PC-3 (cell line): ENCODE results near the gene FGFRL1. TPM values are rescaled to one million over a fixed set of nuclear protein-coding genes. Genes with fewer than 3 reads are reported as not detected.

ENCODE experiments used
- ATAC-seq: fragments of 200-7000 bp; cut with Tn5 transposase; 2 replicates; pipeline ENCODE4 v1.9.1; 2020; ENCODE audit warnings: mild to moderate bottlenecking, moderate library complexity
- BruUV-seq: library from RNA; stranded (reverse); fragments of 400-500 nt; replicated peaks from 2 replicates; lab custom pipeline; 2021; lab: Mats Ljungman, UMichigan
- CTCF ChIA-PET: fragments of 300-600 bp; sonication (Branson Sonifier 250); formaldehyde crosslinking; loops from one replicate; lab custom pipeline; 2022; ENCODE audit warnings: antibody characterized with exemption; lab: Charles Lee
- POLR2A ChIA-PET: fragments of 300-600 bp; sonication (Branson Sonifier 250); formaldehyde crosslinking; loops from one replicate; lab custom pipeline; 2022; ENCODE audit warnings: antibody characterized with exemption; ENCODE audit not compliant: unreplicated experiment; lab: Charles Lee
- DNase-seq: peaks from one replicate; pipeline ENCODE4 v3.0.0-alpha.2; 2015
- H2AFZ ChIP-seq: fragments of 300-600 bp; sonication (generic); 2 replicates; pipeline ENCODE4 v1.6.0; 2016; ENCODE audit warnings: antibody characterized with exemption, low read length
- H3F3A ChIP-seq: fragments of 300-600 bp; sonication (generic); one replicate; pipeline ENCODE4 v1.6.0; 2017; ENCODE audit warnings: antibody characterized with exemption, low read length, control low read depth, mild to moderate bottlenecking; ENCODE audit not compliant: unreplicated experiment
- H3K27ac ChIP-seq: fragments of 300-600 bp; sonication (generic); 2 replicates; pipeline ENCODE4 v1.5.1; 2016; ENCODE audit warnings: mild to moderate bottlenecking, low read length
- H3K27me3 ChIP-seq: fragments of 300-600 bp; sonication (generic); 2 replicates; pipeline ENCODE4 v1.6.1; 2016; ENCODE audit warnings: low read length, mixed read lengths
- H3K36me3 ChIP-seq: fragments of 300-600 bp; sonication (generic); 2 replicates; pipeline ENCODE4 v1.6.1; 2016; ENCODE audit warnings: low read depth, mixed run types, low read length, mixed read lengths
- H3K4me1 ChIP-seq: fragments of 300-600 bp; sonication (generic); 2 replicates; pipeline ENCODE4 v1.5.1; 2016; ENCODE audit warnings: low read length; ENCODE audit not compliant: insufficient read depth
- H3K4me2 ChIP-seq: fragments of 300-600 bp; sonication (generic); 2 replicates; pipeline ENCODE4 v1.6.0; 2016; ENCODE audit warnings: low read length
- H3K4me3 ChIP-seq: fragments of 300-600 bp; sonication (generic); 2 replicates; pipeline ENCODE4 v1.5.1; 2016; ENCODE audit warnings: mild to moderate bottlenecking, low read length, mixed read lengths
- H3K79me2 ChIP-seq: fragments of 300-600 bp; sonication (generic); 2 replicates; pipeline ENCODE4 v1.6.1; 2017; ENCODE audit warnings: low read length, mixed read lengths
- H3K9ac ChIP-seq: fragments of 300-600 bp; sonication (generic); 2 replicates; pipeline ENCODE4 v1.6.0; 2016; ENCODE audit warnings: mild to moderate bottlenecking, low read length
- H3K9me2 ChIP-seq: fragments of 300-600 bp; sonication (generic); replicated peaks from 2 replicates; pipeline ENCODE4 v1.6.1; 2016; ENCODE audit warnings: mixed run types, low read length, mixed read lengths
- H3K9me3 ChIP-seq: fragments of 300-600 bp; sonication (generic); 2 replicates; pipeline ENCODE4 v1.6.1; 2016; ENCODE audit warnings: low read length, mixed read lengths
- H4K20me1 ChIP-seq: fragments of 300-600 bp; sonication (generic); 2 replicates; pipeline ENCODE4 v1.6.1; 2016; ENCODE audit warnings: low read length, mixed read lengths
- EZH2 ChIP-seq: fragments of 300-600 bp; sonication (generic); IDR thresholded peaks from one replicate; pipeline ENCODE4 v1.6.1; 2017; ENCODE audit warnings: antibody characterized with exemption, mild to moderate bottlenecking, low read length; ENCODE audit not compliant: unreplicated experiment
- EZH2phosphoT487 ChIP-seq: fragments of 300-600 bp; sonication (generic); IDR thresholded peaks from 2 replicates; pipeline ENCODE4 v1.6.1; 2018; ENCODE audit warnings: mild to moderate bottlenecking, antibody characterized with exemption, low read length, borderline replicate concordance
- intact Hi-C: fragments of 100-400 bp; cut with micrococcal nuclease; formaldehyde crosslinking; loops from 2 replicates; pipeline ENCODE4 v1.9.0; 2023
- total RNA-seq: library from RNA; depleted of rRNA; stranded (reverse); fragments of >200 nt; gene quantifications from 2 replicates; pipeline ENCODE4 v1.2.3, GENCODE V29; 2014
- TF ChIP-seq, protein P1 (sequence below): fragments of 300-600 bp; sonication (generic); conservative IDR thresholded peaks from 2 replicates; pipeline ENCODE4 v1.5.1; 2017; ENCODE audit warnings: antibody characterized with exemption, low read depth, mild to moderate bottlenecking, low read length

The FGFRL1 gene
- total RNA-seq, 1 experiment from 2014 or later, result 31.2 TPM

- Histone ChIP-seq H3K4me1 (peaks cover 35% of the 10 kb centered on the region), H3K4me2 (peak overlapping the region; percentile 53), H3K9me3 (no peaks in the 10 kb centered on the region), H2AFZ (peak overlapping the region; percentile 27), H3K4me3 (no peak overlapping the region; the same call in 1 of the 2 replicates), H4K20me1 (no peaks in the 10 kb centered on the region), H3K9ac (peak overlapping the region; percentile 22; the same call in 1 of the 2 replicates), H3K9me2 (no peaks in the 10 kb centered on the region), H3K27ac (peak overlapping the region; percentile 45), H3K36me3 (no peaks in the 10 kb centered on the region), H3F3A (no peaks in the 10 kb centered on the region), H3K27me3 (no peaks in the 10 kb centered on the region), H3K79me2 (no peaks in the 10 kb centered on the region)
- POLR2A ChIA-PET, result no interaction called here
- DNase-seq, result no peak
- CTCF ChIA-PET, result no interaction called here
- ATAC-seq, result no peak
- intact Hi-C loops, result no loop called here
- TF ChIP-seq EZH2, result no peak
- TF ChIP-seq, protein P1, sequence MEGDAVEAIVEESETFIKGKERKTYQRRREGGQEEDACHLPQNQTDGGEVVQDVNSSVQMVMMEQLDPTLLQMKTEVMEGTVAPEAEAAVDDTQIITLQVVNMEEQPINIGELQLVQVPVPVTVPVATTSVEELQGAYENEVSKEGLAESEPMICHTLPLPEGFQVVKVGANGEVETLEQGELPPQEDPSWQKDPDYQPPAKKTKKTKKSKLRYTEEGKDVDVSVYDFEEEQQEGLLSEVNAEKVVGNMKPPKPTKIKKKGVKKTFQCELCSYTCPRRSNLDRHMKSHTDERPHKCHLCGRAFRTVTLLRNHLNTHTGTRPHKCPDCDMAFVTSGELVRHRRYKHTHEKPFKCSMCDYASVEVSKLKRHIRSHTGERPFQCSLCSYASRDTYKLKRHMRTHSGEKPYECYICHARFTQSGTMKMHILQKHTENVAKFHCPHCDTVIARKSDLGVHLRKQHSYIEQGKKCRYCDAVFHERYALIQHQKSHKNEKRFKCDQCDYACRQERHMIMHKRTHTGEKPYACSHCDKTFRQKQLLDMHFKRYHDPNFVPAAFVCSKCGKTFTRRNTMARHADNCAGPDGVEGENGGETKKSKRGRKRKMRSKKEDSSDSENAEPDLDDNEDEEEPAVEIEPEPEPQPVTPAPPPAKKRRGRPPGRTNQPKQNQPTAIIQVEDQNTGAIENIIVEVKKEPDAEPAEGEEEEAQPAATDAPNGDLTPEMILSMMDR, result no peak
- no peak for TF ChIP-seq EZH2phosphoT487
- BruUV-seq, result no TSS peak
Observed at GRCh38 chr4:1041936-1042330, 30.5 kb downstream of the FGFRL1 start.

DNA sequence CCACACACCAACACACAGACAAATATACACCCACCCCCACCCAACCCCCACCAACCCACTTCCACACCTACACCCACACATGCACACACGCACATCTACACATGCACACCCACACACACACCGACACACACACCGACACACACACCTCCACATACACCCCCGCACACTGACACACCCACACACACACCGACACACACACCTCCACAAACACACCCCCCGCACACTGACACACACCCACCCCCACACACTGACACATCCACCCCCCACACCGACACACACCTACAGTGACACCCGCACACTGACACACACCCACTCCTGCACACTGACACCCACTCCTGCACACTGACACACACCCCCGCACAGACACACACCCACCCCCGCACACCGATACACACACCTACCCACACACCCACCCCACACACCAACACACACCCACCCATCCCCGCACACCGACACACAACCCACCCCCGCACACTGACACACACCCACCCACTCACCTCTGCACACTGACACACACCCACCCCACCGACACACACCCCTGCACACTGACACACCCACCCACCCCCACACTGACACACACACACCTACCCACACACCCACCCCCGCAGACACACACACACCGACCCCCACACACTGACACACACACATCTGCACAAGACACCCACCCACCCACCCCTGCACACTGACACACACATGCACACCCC lies 31.1 kb downstream of the FGFRL1 start:
- H3K4me1 ChIP-seq, result peaks cover 38% of the 10 kb centered on the region

More for the DNA sequence above, 31.1 kb downstream of the FGFRL1 start:
- BruUV-seq, result no TSS peak
- no peaks in the 10 kb centered on the region for H3K36me3 ChIP-seq
- no peak overlapping the region for H3K27ac ChIP-seq
- H3K4me2 ChIP-seq, result no peak overlapping the region
- TF ChIP-seq EZH2 (no peak), EZH2phosphoT487 (no peak)
- TF ChIP-seq, protein P1, result no peak
- no peaks in the 10 kb centered on the region for H3K79me2 ChIP-seq
- no peaks in the 10 kb centered on the region for H3K9me2 ChIP-seq
- intact Hi-C loops, result no loop called here
- no peaks in the 10 kb centered on the region for H4K20me1 ChIP-seq
- DNase-seq, result no peak
- no peaks in the 10 kb centered on the region for H3F3A ChIP-seq
- ChIA-PET POLR2A (no interaction called here), CTCF (no interaction called here)
- no peak for ATAC-seq
- H3K4me3 ChIP-seq, result no peak overlapping the region
- no peaks in the 10 kb centered on the region for H3K27me3 ChIP-seq
- H2AFZ ChIP-seq, result no peak overlapping the region
- H3K9ac ChIP-seq, result no peak overlapping the region
- no peaks in the 10 kb centered on the region for H3K9me3 ChIP-seq
